Kidney (tissue), 14 donors: Measurements from ENCODE around the gene BOLA2B. TPM values are rescaled to one million over a fixed set of nuclear protein-coding genes. Genes with fewer than 3 reads are reported as not detected.

Source experiments
- DNase-seq, 5 donors: peaks; one replicate each; pipeline ENCODE4 v3.0.0-alpha.2; 2013 to 2020
- FAIRE-seq: peaks from 2 replicates; lab custom pipeline; 2012; peaks lifted over from hg19 to GRCh38; lab: Jason Lieb, UNC
- H3K27ac ChIP-seq, 2 donors: one replicate each; pipeline ENCODE4 v1.7.0; 2013; ENCODE audit warnings: low read depth in 2 of 2, low read length in 2 of 2, inconsistent platforms in 1 of 2
- H3K27me3 ChIP-seq: one replicate; pipeline ENCODE4 v1.7.1; 2013; ENCODE audit warnings: low read length, inconsistent platforms; ENCODE audit not compliant: control insufficient read depth, insufficient read depth
- H3K36me3 ChIP-seq, 3 donors: one replicate each; pipeline versions ENCODE4 v1.7.0 to v1.7.1; 2013; ENCODE audit warnings: low read length in 3 of 3, control low read depth in 1 of 3, inconsistent platforms in 1 of 3; ENCODE audit not compliant: insufficient read depth in 3 of 3, control insufficient read depth in 2 of 3
- H3K4me1 ChIP-seq, 3 donors: one replicate each; pipeline versions ENCODE4 v1.7.0 to v1.7.1; 2013; ENCODE audit warnings: low read length in 3 of 3, inconsistent platforms in 1 of 3, low read depth in 1 of 3; ENCODE audit not compliant: control insufficient read depth in 2 of 3, insufficient read depth in 2 of 3
- H3K4me3 ChIP-seq, 3 donors: one replicate each; pipeline versions ENCODE4 v1.7.0 to v1.8.1; 2013; ENCODE audit warnings: low read length in 3 of 3, control low read depth in 1 of 3, inconsistent platforms in 1 of 3
- H3K9ac ChIP-seq, 3 donors: one replicate each; pipeline versions ENCODE4 v1.7.0 to v1.7.1; 2013; ENCODE audit warnings: low read length in 3 of 3, control low read depth in 1 of 3, inconsistent platforms in 1 of 3
- H3K9me3 ChIP-seq, 3 donors: one replicate each; pipeline versions ENCODE4 v1.7.0 to v1.7.1; 2013; ENCODE audit warnings: low read length in 3 of 3, control low read depth in 1 of 3, inconsistent platforms in 1 of 3; ENCODE audit not compliant: control insufficient read depth in 2 of 3, insufficient read depth in 1 of 3
- CTCF ChIP-seq: IDR thresholded peaks from 3 replicates; pipeline ENCODE4 v1.5.1; 2012; ENCODE audit warnings: mild to moderate bottlenecking, moderate library complexity, borderline replicate concordance; ENCODE audit not compliant: insufficient read depth; ENCODE audit errors: extremely low read depth
- intact Hi-C: fragments of 100-400 bp; cut with DNase I; formaldehyde crosslinking; loops from one replicate; pipeline ENCODE4 v1.11.1; 2022
- polyA plus RNA-seq: library from polyadenylated mRNA; stranded (reverse); fragments of 350-450 nt; fragmentation: Illumina TruSeq; extraction: RNeasy Lipid Tissue Mini Kit (QIAGEN cat#74804); gene quantifications from one replicate; pipeline ENCODE4 v1.2.3, GENCODE V29; 2014; ENCODE audit warnings: low read depth, low replicate concordance; ENCODE audit not compliant: insufficient read depth
- total RNA-seq: library from RNA; stranded (reverse); fragmentation: NEBNext Ultra II Directional; extraction: Animal tissue kit (Norgen Biotek cat#: 25700); gene quantifications from one replicate; pipeline ENCODE4 v1.2.1, GENCODE V29; 2021
- donor health status: control.
- donor health status: control.
- donor health status: control.
- donor health status: control.
- donor health status: control.
- donor health status: DM: yes; HTN: yes; CAD: no.
- donor health status: Normal renal cell carcinoma (clear cell type).

The BOLA2B gene
- total and polyA plus RNA-seq, 2 donors from 2014 or later = 77.6 to 177 TPM

- Histone ChIP-seq H3K9me3 (peaks cover 0 to 2% (median 0%) of the 10 kb centered on the region in 3 donors), H3K9ac (no peak overlapping the region), H3K4me3 (no peak overlapping the region), H3K27ac (no peak overlapping the region), H3K27me3 (no peaks in the 10 kb centered on the region), H3K36me3 (no peaks in the 10 kb centered on the region), H3K4me1 (no peaks in the 10 kb centered on the region)
- FAIRE-seq (no peak), DNase-seq (no peak)
- intact Hi-C loops = no loop called here
- TF ChIP-seq CTCF = no peak
These were observed 49.4 kb downstream of the BOLA2B start for GRCh38 chr16:30144017-30144416.

DNA sequence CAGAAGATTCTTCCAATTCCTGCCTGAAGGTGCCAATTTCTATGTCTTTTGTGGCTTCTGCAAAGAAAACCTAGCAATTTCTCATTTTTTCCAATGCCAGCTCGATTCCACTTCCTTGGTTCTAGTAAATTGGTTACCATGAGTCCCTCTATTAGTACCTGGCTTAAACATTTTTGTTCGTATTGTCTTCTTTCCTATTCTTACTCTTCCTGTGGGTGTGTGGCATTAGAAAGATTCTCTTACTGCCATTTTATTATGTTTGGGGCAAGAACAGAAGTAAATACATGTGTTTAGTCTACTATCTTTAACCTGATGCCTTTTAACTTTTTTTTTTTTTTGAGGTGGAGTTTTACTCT lies 50.1 kb downstream of the BOLA2B start:
- Histone ChIP-seq H3K27ac (no peak overlapping the region), H3K27me3 (no peaks in the 10 kb centered on the region), H3K4me3 (no peak overlapping the region), H3K36me3 (no peaks in the 10 kb centered on the region), H3K9me3 (no peaks in the 10 kb centered on the region), H3K4me1 (no peaks in the 10 kb centered on the region), H3K9ac (no peak overlapping the region)
- DNase-seq (no peak), FAIRE-seq (no peak)
- no peak for TF ChIP-seq CTCF
- intact Hi-C loops = no loop called here

Other genes with a start within 250 kb of the BOLA2B start
- 127 TPM for gene TMEM219, start 231.6 kb downstream of the BOLA2B start, total RNA-seq
- 288 TPM for gene TMEM219, start 231.6 kb downstream of the BOLA2B start, polyA plus RNA-seq
- 54.3 TPM for gene TAOK2, start 219.8 kb downstream of the BOLA2B start, total RNA-seq
- 19.6 TPM for gene TAOK2, start 219.8 kb downstream of the BOLA2B start, polyA plus RNA-seq
- 16.0 TPM for gene HIRIP3, start 198.0 kb downstream of the BOLA2B start, total RNA-seq
- gene HIRIP3, start 198.0 kb downstream of the BOLA2B start, polyA plus RNA-seq = 18.7 TPM
- 74.1 TPM for gene INO80E, start 197.4 kb downstream of the BOLA2B start, total RNA-seq
- 52.7 TPM for gene INO80E, start 197.4 kb downstream of the BOLA2B start, polyA plus RNA-seq
- gene DOC2A, start 182.6 kb downstream of the BOLA2B start, total RNA-seq = 1.9 TPM
- 3.5 TPM for gene DOC2A, start 182.6 kb downstream of the BOLA2B start, polyA plus RNA-seq
- not detected for gene C16orf92, start 170.5 kb downstream of the BOLA2B start, total RNA-seq
- not detected for gene C16orf92, start 170.5 kb downstream of the BOLA2B start, polyA plus RNA-seq
- not detected for gene TLCD3B, start 162.4 kb downstream of the BOLA2B start, total RNA-seq
- gene TLCD3B, start 162.4 kb downstream of the BOLA2B start, polyA plus RNA-seq = not detected
- 1,017 TPM for gene ALDOA, start 127.9 kb downstream of the BOLA2B start, total RNA-seq
- 1,506 TPM for gene ALDOA, start 127.9 kb downstream of the BOLA2B start, polyA plus RNA-seq
- gene PPP4C, start 117.7 kb downstream of the BOLA2B start, total RNA-seq = 78.8 TPM
- gene PPP4C, start 117.7 kb downstream of the BOLA2B start, polyA plus RNA-seq = 107 TPM
- 1.6 TPM for gene TBX6, start 101.7 kb downstream of the BOLA2B start, total RNA-seq
- 0.62 TPM for gene TBX6, start 101.7 kb downstream of the BOLA2B start, polyA plus RNA-seq
- gene YPEL3, start 97.5 kb downstream of the BOLA2B start, total RNA-seq = 40.0 TPM
- gene YPEL3, start 97.5 kb downstream of the BOLA2B start, polyA plus RNA-seq = 107 TPM
- 3.6 TPM for gene GDPD3, start 80.1 kb downstream of the BOLA2B start, total RNA-seq
- 17.7 TPM for gene GDPD3, start 80.1 kb downstream of the BOLA2B start, polyA plus RNA-seq
- gene MAPK3, start 70.4 kb downstream of the BOLA2B start, total RNA-seq = 77.7 TPM
- 90.0 TPM for gene MAPK3, start 70.4 kb downstream of the BOLA2B start, polyA plus RNA-seq
- 69.3 TPM for gene CORO1A, start 10.1 kb downstream of the BOLA2B start, total RNA-seq
- gene CORO1A, start 10.1 kb downstream of the BOLA2B start, polyA plus RNA-seq = 8.0 TPM
- gene SLX1A, start 209 bp upstream of the BOLA2B start, total RNA-seq = 51.3 TPM
- 35.4 TPM for gene SLX1A, start 209 bp upstream of the BOLA2B start, polyA plus RNA-seq
- gene SULT1A3, start 5.6 kb upstream of the BOLA2B start, total RNA-seq = 19.8 TPM
- 31.3 TPM for gene SULT1A3, start 5.6 kb upstream of the BOLA2B start, polyA plus RNA-seq
- 20.5 TPM for gene NPIPB13, start 54.8 kb upstream of the BOLA2B start, total RNA-seq
- gene NPIPB13, start 54.8 kb upstream of the BOLA2B start, polyA plus RNA-seq = 1.2 TPM
- 68.1 TPM for gene CD2BP2, start 161.6 kb upstream of the BOLA2B start, total RNA-seq
- gene CD2BP2, start 161.6 kb upstream of the BOLA2B start, polyA plus RNA-seq = 61.8 TPM
- 32.7 TPM for gene TBC1D10B, start 176.8 kb upstream of the BOLA2B start, total RNA-seq
- gene TBC1D10B, start 176.8 kb upstream of the BOLA2B start, polyA plus RNA-seq = 30.1 TPM
- not detected for gene MYL11, start 181.1 kb upstream of the BOLA2B start, total RNA-seq
- gene MYL11, start 181.1 kb upstream of the BOLA2B start, polyA plus RNA-seq = 2.3 TPM
- gene SEPTIN1, start 188.9 kb upstream of the BOLA2B start, total RNA-seq = 12.8 TPM
- 5.0 TPM for gene SEPTIN1, start 188.9 kb upstream of the BOLA2B start, polyA plus RNA-seq
- 9.7 TPM for gene ZNF48, start 201.8 kb upstream of the BOLA2B start, total RNA-seq
- gene ZNF48, start 201.8 kb upstream of the BOLA2B start, polyA plus RNA-seq = 6.9 TPM
- 7.8 TPM for gene ZNF771, start 213.9 kb upstream of the BOLA2B start, total RNA-seq
- 14.8 TPM for gene ZNF771, start 213.9 kb upstream of the BOLA2B start, polyA plus RNA-seq
- gene DCTPP1, start 236.4 kb upstream of the BOLA2B start, total RNA-seq = 39.1 TPM
- 64.7 TPM for gene DCTPP1, start 236.4 kb upstream of the BOLA2B start, polyA plus RNA-seq